Calu3 (cell line): ENCODE data around the gene SPPL2C. TPM values are rescaled to one million over a fixed set of nuclear protein-coding genes. Genes with fewer than 3 reads are reported as not detected.

ENCODE experiments used
- BruUV-seq: library from RNA; stranded (reverse); fragments of 400-500 nt; replicated peaks from 2 replicates; lab custom pipeline; 2021; lab: Mats Ljungman, UMichigan
- CTCF ChIA-PET: fragments of 300-600 bp; sonication (Branson Sonifier 250); formaldehyde crosslinking; loops from one replicate; lab custom pipeline; 2022; ENCODE audit warnings: antibody characterized with exemption; lab: Charles Lee
- DNase-seq: peaks from one replicate; pipeline ENCODE4 v3.0.0; 2022
- H3K27ac Mint-ChIP-seq: one replicate; pipeline ENCODE4 v1.8.0; 2022; ENCODE audit warnings: mixed read lengths; ENCODE audit not compliant: unreplicated experiment
- H3K27me3 Mint-ChIP-seq: one replicate; pipeline ENCODE4 v1.8.0; 2022; ENCODE audit warnings: mixed read lengths; ENCODE audit not compliant: unreplicated experiment
- H3K36me3 Mint-ChIP-seq: one replicate; pipeline ENCODE4 v1.8.0; 2022; ENCODE audit warnings: mild to moderate bottlenecking, moderate library complexity, mixed read lengths; ENCODE audit not compliant: insufficient read depth, unreplicated experiment
- H3K4me1 Mint-ChIP-seq: one replicate; pipeline ENCODE4 v1.8.0; 2022; ENCODE audit warnings: mild to moderate bottlenecking, low read depth, mixed read lengths; ENCODE audit not compliant: unreplicated experiment
- H3K4me3 Mint-ChIP-seq: one replicate; pipeline ENCODE4 v1.8.0; 2022; ENCODE audit warnings: mild to moderate bottlenecking, low read depth, moderate library complexity, mixed read lengths; ENCODE audit not compliant: unreplicated experiment
- H3K9me3 Mint-ChIP-seq: one replicate; pipeline ENCODE4 v1.8.0; 2022; ENCODE audit warnings: low read depth, mixed read lengths; ENCODE audit not compliant: unreplicated experiment
- intact Hi-C: fragments of 100-400 bp; cut with micrococcal nuclease; formaldehyde crosslinking; loops from one replicate; pipeline ENCODE4 v1.10.0; 2022; ENCODE audit not compliant: unreplicated experiment
- total RNA-seq: library from RNA; stranded (reverse); gene quantifications from 2 replicates; pipeline ENCODE4 v1.2.3, GENCODE V29; 2022
- TF ChIP-seq, protein P1 (sequence below): fragments of 200-600 bp; IDR thresholded peaks from one replicate; pipeline ENCODE4 v1.8.0; 2022; ENCODE audit warnings: antibody characterized with exemption; ENCODE audit not compliant: unreplicated experiment

Gene SPPL2C
- total RNA-seq, 1 experiment from 2014 or later: not detected

- no peak overlapping the region for H3K4me3 Mint-ChIP-seq
- CTCF ChIA-PET: no interaction called here
- TF ChIP-seq, protein P1, sequence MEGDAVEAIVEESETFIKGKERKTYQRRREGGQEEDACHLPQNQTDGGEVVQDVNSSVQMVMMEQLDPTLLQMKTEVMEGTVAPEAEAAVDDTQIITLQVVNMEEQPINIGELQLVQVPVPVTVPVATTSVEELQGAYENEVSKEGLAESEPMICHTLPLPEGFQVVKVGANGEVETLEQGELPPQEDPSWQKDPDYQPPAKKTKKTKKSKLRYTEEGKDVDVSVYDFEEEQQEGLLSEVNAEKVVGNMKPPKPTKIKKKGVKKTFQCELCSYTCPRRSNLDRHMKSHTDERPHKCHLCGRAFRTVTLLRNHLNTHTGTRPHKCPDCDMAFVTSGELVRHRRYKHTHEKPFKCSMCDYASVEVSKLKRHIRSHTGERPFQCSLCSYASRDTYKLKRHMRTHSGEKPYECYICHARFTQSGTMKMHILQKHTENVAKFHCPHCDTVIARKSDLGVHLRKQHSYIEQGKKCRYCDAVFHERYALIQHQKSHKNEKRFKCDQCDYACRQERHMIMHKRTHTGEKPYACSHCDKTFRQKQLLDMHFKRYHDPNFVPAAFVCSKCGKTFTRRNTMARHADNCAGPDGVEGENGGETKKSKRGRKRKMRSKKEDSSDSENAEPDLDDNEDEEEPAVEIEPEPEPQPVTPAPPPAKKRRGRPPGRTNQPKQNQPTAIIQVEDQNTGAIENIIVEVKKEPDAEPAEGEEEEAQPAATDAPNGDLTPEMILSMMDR: no peak
- no peaks in the 10 kb centered on the region for H3K9me3 Mint-ChIP-seq
- intact Hi-C loops: no loop called here
- peaks cover 7% of the 10 kb centered on the region for H3K4me1 Mint-ChIP-seq
- DNase-seq: no peak
- peaks cover 96% of the 10 kb centered on the region for H3K27me3 Mint-ChIP-seq
- H3K36me3 Mint-ChIP-seq: no peaks in the 10 kb centered on the region
- H3K27ac Mint-ChIP-seq: no peak overlapping the region
- BruUV-seq: no TSS peak
These were observed 959 bp upstream of the SPPL2C start for GRCh38 chr17:45843722-45844121.

DNA sequence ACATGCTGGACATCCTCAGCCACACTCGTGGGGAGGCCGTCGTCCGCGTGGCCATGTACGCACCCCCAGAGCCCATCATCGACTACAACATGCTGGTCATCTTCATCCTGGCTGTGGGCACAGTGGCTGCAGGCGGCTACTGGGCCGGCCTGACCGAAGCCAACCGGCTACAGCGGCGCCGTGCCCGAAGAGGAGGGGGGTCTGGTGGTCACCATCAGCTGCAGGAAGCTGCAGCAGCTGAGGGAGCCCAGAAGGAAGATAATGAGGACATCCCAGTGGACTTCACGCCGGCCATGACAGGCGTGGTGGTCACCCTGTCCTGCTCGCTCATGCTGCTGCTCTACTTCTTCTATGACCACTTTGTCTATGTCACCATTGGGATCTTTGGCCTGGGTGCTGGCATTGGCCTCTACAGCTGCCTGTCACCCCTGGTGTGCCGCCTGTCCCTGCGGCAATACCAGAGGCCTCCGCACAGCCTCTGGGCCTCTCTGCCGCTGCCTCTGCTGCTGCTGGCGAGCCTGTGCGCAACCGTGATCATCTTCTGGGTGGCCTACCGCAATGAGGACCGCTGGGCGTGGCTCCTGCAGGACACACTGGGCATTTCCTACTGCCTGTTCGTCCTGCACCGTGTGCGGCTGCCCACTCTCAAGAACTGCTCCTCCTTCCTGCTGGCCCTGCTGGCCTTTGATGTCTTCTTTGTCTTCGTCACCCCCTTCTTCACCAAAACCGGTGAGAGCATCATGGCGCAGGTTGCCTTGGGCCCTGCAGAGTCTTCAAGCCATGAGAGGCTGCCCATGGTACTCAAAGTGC is 900 bp downstream of the SPPL2C start:
- Mint-ChIP-seq H3K4me1 (peaks cover 7% of the 10 kb centered on the region), H3K36me3 (no peaks in the 10 kb centered on the region), H3K27ac (no peak overlapping the region), H3K27me3 (peaks cover 100% of the 10 kb centered on the region), H3K4me3 (no peak overlapping the region), H3K9me3 (no peaks in the 10 kb centered on the region)
- TF ChIP-seq, protein P1: no peak
- no peak for DNase-seq
- BruUV-seq: no TSS peak
- intact Hi-C loops: no loop called here
- CTCF ChIA-PET: no interaction called here

GRCh38 chr17:45846223-45846622 is 1.5 kb downstream of the SPPL2C start:
- Mint-ChIP-seq H3K4me3 (no peak overlapping the region), H3K9me3 (no peaks in the 10 kb centered on the region), H3K36me3 (no peaks in the 10 kb centered on the region), H3K27ac (no peak overlapping the region), H3K4me1 (peaks cover 7% of the 10 kb centered on the region), H3K27me3 (peaks cover 100% of the 10 kb centered on the region)
- TF ChIP-seq, protein P1: no peak
- BruUV-seq: no TSS peak
- DNase-seq: no peak
- intact Hi-C loops: no loop called here
- CTCF ChIA-PET: no interaction called here

GRCh38 chr17:45846646-45847045 is 2.0 kb downstream of the SPPL2C start:
- intact Hi-C loops: no loop called here
- no peak for DNase-seq
- TF ChIP-seq, protein P1: no peak
- BruUV-seq: no TSS peak
- H3K4me1 Mint-ChIP-seq: peaks cover 7% of the 10 kb centered on the region
- no peak overlapping the region for H3K27ac Mint-ChIP-seq
- H3K36me3 Mint-ChIP-seq: no peaks in the 10 kb centered on the region
- H3K4me3 Mint-ChIP-seq: no peak overlapping the region
- H3K9me3 Mint-ChIP-seq: no peaks in the 10 kb centered on the region
- H3K27me3 Mint-ChIP-seq: peaks cover 100% of the 10 kb centered on the region
- CTCF ChIA-PET: no interaction called here
